Liver (tissue), 3 donors: ENCODE data around the gene IQGAP2.
A peak's percentile ranks its signal among the peaks of the same experiment; 100 is the strongest.

ENCODE experiments used
- CTCF ChIP-seq: fragments of 150-350 bp; IDR thresholded peaks from 2 replicates; pipeline ENCODE4 v1.5.1; 2017; ENCODE audit warnings: improper control_type of control experiment, low read depth, low read length; ENCODE audit not compliant: missing input control
- EGR1 ChIP-seq, 2 donors: IDR thresholded peaks; 2 replicates each; pipeline ENCODE4 v1.6.1; 2016 to 2018; ENCODE audit warnings: antibody characterized with exemption in 2 of 2, low read depth in 2 of 2
- JUND ChIP-seq, 2 donors: IDR thresholded peaks; 2 replicates each; pipeline ENCODE4 v1.6.1; 2016; ENCODE audit warnings: antibody characterized with exemption in 2 of 2
- RAD21 ChIP-seq, 2 donors: IDR thresholded peaks; 2 replicates each; pipeline ENCODE4 v1.6.1; 2016; ENCODE audit warnings: antibody characterized with exemption in 2 of 2, mild to moderate bottlenecking in 2 of 2
- YY1 ChIP-seq: IDR thresholded peaks from 2 replicates; pipeline ENCODE4 v1.6.1; 2016; ENCODE audit warnings: antibody characterized with exemption, mild to moderate bottlenecking
- donor health status: healthy.
- donor health status: healthy.

- peak; percentile 72 for TF ChIP-seq RAD21 (IDR thresholded peaks at IDR 0.05)
- TF ChIP-seq CTCF: peak; percentile 27
- TF ChIP-seq EGR1 (IDR thresholded peaks at IDR 0.05; ENCODE audit: low read depth in 2 of 2): no peak
- no peak for TF ChIP-seq YY1
- no peak for TF ChIP-seq JUND (IDR thresholded peaks at IDR 0.05)
Measured at GRCh38 chr5:76583163-76584047, 180.3 kb downstream of the IQGAP2 start.
